ENCODE data around the gene TENT5A.

DNA sequence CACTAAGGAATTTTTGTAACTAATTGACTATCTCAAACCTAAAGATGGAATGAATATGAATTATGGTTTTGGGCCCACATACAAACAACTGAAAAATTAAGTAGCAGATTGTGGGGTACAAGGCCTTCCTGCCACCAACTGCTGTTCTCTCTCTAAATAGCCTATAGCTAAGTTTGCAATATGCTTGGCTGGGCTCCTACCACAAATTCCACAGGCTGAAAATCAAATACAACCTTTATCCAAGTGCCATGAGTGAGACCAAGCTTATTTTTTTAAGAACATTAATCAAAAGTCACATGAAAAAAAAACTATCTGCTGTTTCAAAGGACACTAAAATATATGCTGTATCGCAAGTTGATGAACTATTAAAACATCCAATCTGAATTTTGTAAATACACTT is 52.1 kb downstream of the TENT5A start:
- no peak for TF ChIP-seq EZH2 (IDR thresholded peaks at IDR 0.05; ENCODE audit: low read depth)
- TF ChIP-seq, protein P1, sequence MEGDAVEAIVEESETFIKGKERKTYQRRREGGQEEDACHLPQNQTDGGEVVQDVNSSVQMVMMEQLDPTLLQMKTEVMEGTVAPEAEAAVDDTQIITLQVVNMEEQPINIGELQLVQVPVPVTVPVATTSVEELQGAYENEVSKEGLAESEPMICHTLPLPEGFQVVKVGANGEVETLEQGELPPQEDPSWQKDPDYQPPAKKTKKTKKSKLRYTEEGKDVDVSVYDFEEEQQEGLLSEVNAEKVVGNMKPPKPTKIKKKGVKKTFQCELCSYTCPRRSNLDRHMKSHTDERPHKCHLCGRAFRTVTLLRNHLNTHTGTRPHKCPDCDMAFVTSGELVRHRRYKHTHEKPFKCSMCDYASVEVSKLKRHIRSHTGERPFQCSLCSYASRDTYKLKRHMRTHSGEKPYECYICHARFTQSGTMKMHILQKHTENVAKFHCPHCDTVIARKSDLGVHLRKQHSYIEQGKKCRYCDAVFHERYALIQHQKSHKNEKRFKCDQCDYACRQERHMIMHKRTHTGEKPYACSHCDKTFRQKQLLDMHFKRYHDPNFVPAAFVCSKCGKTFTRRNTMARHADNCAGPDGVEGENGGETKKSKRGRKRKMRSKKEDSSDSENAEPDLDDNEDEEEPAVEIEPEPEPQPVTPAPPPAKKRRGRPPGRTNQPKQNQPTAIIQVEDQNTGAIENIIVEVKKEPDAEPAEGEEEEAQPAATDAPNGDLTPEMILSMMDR (conservative IDR thresholded peaks at IDR 0.05): no peak

Data from PC-9 (cell line).